GM12873 (cell line): Measurements from ENCODE around the gene SLC38A3.

ENCODE experiments used
- CTCF ChIP-seq: IDR thresholded peaks from 2 replicates; pipeline ENCODE4 v1.5.1; 2012; ENCODE audit warnings: low read depth, mild to moderate bottlenecking, moderate library complexity, low read length, control low read depth; ENCODE audit not compliant: insufficient read depth; ENCODE audit errors: missing control alignments

Gene SLC38A3

GRCh38 chr3:50214824-50215223 is 9.8 kb downstream of the SLC38A3 start:
- no peak for TF ChIP-seq CTCF

- no peak for TF ChIP-seq CTCF
Measured at GRCh38 chr3:50215529-50215928, 10.5 kb downstream of the SLC38A3 start.

GRCh38 chr3:50217681-50218080 is 12.6 kb downstream of the SLC38A3 start:
- TF ChIP-seq CTCF, result no peak

GRCh38 chr3:50218448-50218847 is 13.4 kb downstream of the SLC38A3 start:
- TF ChIP-seq CTCF, result no peak

- no peak for TF ChIP-seq CTCF
Measured at GRCh38 chr3:50219285-50219684, 14.2 kb downstream of the SLC38A3 start.

- TF ChIP-seq CTCF, result no peak
Measured at GRCh38 chr3:50220109-50220508, 15.0 kb downstream of the SLC38A3 start.

- TF ChIP-seq CTCF, result no peak
Measured at GRCh38 chr3:50221051-50221410, 16.0 kb downstream of the SLC38A3 start.
